MM.1S (cell line): ENCODE data around the gene FAM193A.

Experiments
- CTCF ChIP-seq: fragments of 300-600 bp; sonication (generic); IDR thresholded peaks from 2 replicates; pipeline ENCODE4 v1.5.1; 2016; ENCODE audit warnings: antibody characterized with exemption, low read length, mixed read lengths
- EZH2 ChIP-seq: fragments of 300-600 bp; sonication (generic); optimal IDR thresholded peaks from 2 replicates; pipeline ENCODE3; 2017; ENCODE audit warnings: low read depth, mild to moderate bottlenecking, antibody characterized with exemption, low read length, mixed read lengths
- EZH2phosphoT487 ChIP-seq: fragments of 300-600 bp; sonication (generic); IDR thresholded peaks from 2 replicates; pipeline ENCODE4 v1.6.1; 2018; ENCODE audit warnings: antibody characterized with exemption, low read length

- TF ChIP-seq CTCF (no peak), EZH2 (no peak), EZH2phosphoT487 (no peak)
Observed at GRCh38 chr4:2570551-2571222, 34.2 kb downstream of the FAM193A start.
